Suppressor macrophage (primary cell): ENCODE measurements around the gene DIPK1A.

Experiments used
- DNase-seq, 4 experiments: peaks; one replicate each; pipeline ENCODE4 v3.0.0-alpha.2; 2020 to 2022

DIPK1A gene

GRCh38 chr1:92877081-92877711 lies 84.1 kb downstream of the DIPK1A start:
- no peak for DNase-seq

GRCh38 chr1:92876351-92876750 lies 84.9 kb downstream of the DIPK1A start:
- DNase-seq = no peak

GRCh38 chr1:92874987-92875386 lies 86.3 kb downstream of the DIPK1A start:
- no peak for DNase-seq

- no peak for DNase-seq
Observed at GRCh38 chr1:92872719-92873118, 88.5 kb downstream of the DIPK1A start.

- DNase-seq = no peak
Observed at GRCh38 chr1:92870591-92870990, 90.7 kb downstream of the DIPK1A start.

GRCh38 chr1:92864131-92864530 lies 97.1 kb downstream of the DIPK1A start:
- peak in 2 of 4 experiments; percentile 14 to 19 for DNase-seq

GRCh38 chr1:92862605-92863004 lies 98.7 kb downstream of the DIPK1A start:
- no peak for DNase-seq

GRCh38 chr1:92859400-92860039 lies 101.7 kb downstream of the DIPK1A start:
- no peak for DNase-seq

- peak; percentile 75 to 91 (median 82) for DNase-seq
Observed at GRCh38 chr1:92858564-92859399, 102.5 kb downstream of the DIPK1A start.

- DNase-seq = no peak
Observed at GRCh38 chr1:92857817-92858216, 103.4 kb downstream of the DIPK1A start.

- DNase-seq = no peak
Observed at GRCh38 chr1:92855236-92855635, 106.0 kb downstream of the DIPK1A start.

- DNase-seq = peak in 1 of 4 experiments; percentile 10
Observed at GRCh38 chr1:92854101-92854785, 107.0 kb downstream of the DIPK1A start.

- DNase-seq = peak; percentile 67 to 80 (median 74)
Observed at GRCh38 chr1:92853299-92853698, 108.0 kb downstream of the DIPK1A start.

- no peak for DNase-seq
Observed at GRCh38 chr1:92851729-92852128, 109.5 kb downstream of the DIPK1A start.

GRCh38 chr1:92850019-92850418 lies 111.2 kb downstream of the DIPK1A start:
- no peak for DNase-seq

GRCh38 chr1:92848201-92848600 lies 113.1 kb downstream of the DIPK1A start:
- no peak for DNase-seq

GRCh38 chr1:92845908-92846307 lies 115.4 kb downstream of the DIPK1A start:
- DNase-seq = no peak

GRCh38 chr1:92844439-92844838 lies 116.8 kb downstream of the DIPK1A start:
- DNase-seq = no peak

GRCh38 chr1:92843429-92844352 lies 117.6 kb downstream of the DIPK1A start:
- DNase-seq = no peak

- DNase-seq = no peak
Observed at GRCh38 chr1:92843046-92843423, 118.2 kb downstream of the DIPK1A start.

- DNase-seq = no peak
Observed at GRCh38 chr1:92842082-92843045, 118.9 kb downstream of the DIPK1A start.
